Thyroid gland (tissue), 4 donors: ENCODE results near the gene NAA80. TPM values are rescaled to one million over a fixed set of nuclear protein-coding genes. Genes with fewer than 3 reads are reported as not detected.
"Not testable (repeated sequence)": the region's sequence is repeated elsewhere in the genome, so short reads cannot be mapped to it uniquely, and the experiment has no call there.

ENCODE experiments used
- DNase-seq, 2 donors: peaks; one replicate each; pipeline ENCODE4 v3.0.0-alpha.2; 2019
- H3K27ac ChIP-seq, 3 donors: fragments of 200-600 bp; sonication (generic); 1 replicate in 2 of 3; 2 replicates in 1 of 3; pipeline ENCODE4 v1.5.1; 2016 to 2019; ENCODE audit warnings: mild to moderate bottlenecking in 1 of 3, moderate library complexity in 1 of 3
- H3K27me3 ChIP-seq: fragments of 200-600 bp; sonication (generic); one replicate; pipeline ENCODE4 v1.5.1; 2019
- H3K36me3 ChIP-seq, 2 donors: fragments of 200-600 bp; sonication (generic); one replicate each; pipeline ENCODE4 v1.5.1; 2016 to 2019
- H3K4me1 ChIP-seq, 2 donors: fragments of 200-600 bp; sonication (generic); one replicate each; pipeline ENCODE4 v1.5.1; 2017 to 2019
- H3K4me3 ChIP-seq, 3 donors: fragments of 200-600 bp; sonication (generic); replicated peaks in 1 of 3; 1 replicate in 2 of 3; 2 replicates in 1 of 3; pipeline ENCODE4 v1.5.1; 2016; ENCODE audit warnings: mild to moderate bottlenecking in 1 of 3
- H3K9me3 ChIP-seq: fragments of 200-600 bp; sonication (generic); one replicate; pipeline ENCODE4 v1.5.1; 2017
- CTCF ChIP-seq, 6 experiments: fragments of 200-600 bp in 3 of 6; fragments of 450-650 bp in 3 of 6; sonication (generic) in 3 of 6; IDR thresholded peaks; one replicate each; pipeline ENCODE4 v1.5.1; 2016 to 2019; ENCODE audit warnings: antibody characterized with exemption in 6 of 6, mild to moderate bottlenecking in 2 of 6, inconsistent platforms in 1 of 6, moderate library complexity in 1 of 6
- POLR2A ChIP-seq, 2 donors: fragments of 450-650 bp; IDR thresholded peaks; one replicate each; pipeline ENCODE4 v1.6.1; 2017; ENCODE audit warnings: antibody characterized with exemption in 2 of 2, mild to moderate bottlenecking in 2 of 2, moderate library complexity in 1 of 2
- WGBS, 2 donors: methylation state at CpG; one replicate each; pipeline ENCODE4 v1.1.5; 2017; 5-methylcytosine and 5-hydroxymethylcytosine counted together
- intact Hi-C: fragments of 100-400 bp; cut with DNase I; formaldehyde crosslinking; loops from one replicate; pipeline ENCODE4 v1.15.1; 2023
- total RNA-seq, 4 donors: library from RNA; depleted of rRNA; stranded (reverse); fragments of >200 nt; gene quantifications; one replicate each; pipeline ENCODE4 v1.2.3, GENCODE V29; 2016

Gene NAA80
- total RNA-seq, 4 donors from 2014 or later: 6.9 to 15.2 (median 10.8) TPM

DNA sequence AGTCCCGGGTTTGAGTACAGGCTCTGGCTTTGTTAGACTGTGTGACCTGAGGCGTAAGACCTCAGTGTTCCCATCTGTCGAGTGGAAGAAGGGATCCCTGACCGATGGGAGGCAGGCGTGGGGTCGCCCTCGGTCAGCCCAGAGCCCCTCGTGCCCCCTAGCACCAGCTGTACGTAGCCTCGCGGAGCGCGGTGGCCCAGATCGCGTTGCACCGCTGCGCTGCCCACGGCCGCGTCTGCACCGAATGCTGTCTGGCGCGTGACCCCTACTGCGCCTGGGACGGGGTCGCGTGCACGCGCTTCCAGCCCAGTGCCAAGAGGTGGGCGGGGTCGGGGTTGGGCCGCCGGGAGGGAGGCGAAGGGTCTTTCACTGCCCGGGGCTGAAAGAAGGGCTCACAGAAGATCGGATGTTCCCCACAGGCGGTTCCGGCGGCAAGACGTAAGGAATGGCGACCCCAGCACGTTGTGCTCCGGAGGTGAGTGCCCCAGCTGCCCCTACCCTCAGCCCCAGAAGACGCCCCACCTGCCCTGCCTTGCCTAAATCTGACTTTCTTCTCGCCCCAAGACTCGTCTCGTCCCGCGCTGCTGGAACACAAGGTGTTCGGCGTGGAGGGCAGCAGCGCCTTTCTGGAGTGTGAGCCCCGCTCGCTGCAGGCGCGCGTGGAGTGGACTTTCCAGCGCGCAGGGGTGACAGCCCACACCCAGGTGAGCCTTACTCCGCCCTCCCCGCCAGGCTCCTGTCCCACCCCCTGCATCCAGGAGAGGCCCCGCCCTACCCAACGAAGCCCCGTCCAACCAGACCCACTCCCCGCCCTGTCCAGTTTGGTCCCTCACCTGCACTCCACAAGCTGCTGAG lies 23.8 kb downstream of the NAA80 start:
- WGBS, 2 donors: 31 to 36% methylated on average over 30 of the region's 65 CpGs
- no peak overlapping the region for H3K4me3 ChIP-seq
- intact Hi-C loops: loop anchor here (2.0 kb wide), 1 partner anchor 81 kb away; no protein-coding TSS in a partner anchor
- no peak for DNase-seq
- H3K27me3 ChIP-seq: no peaks in the 10 kb centered on the region
- H3K4me1 ChIP-seq: peaks cover 9 to 25% of the 10 kb centered on the region in 2 donors
- no peak for TF ChIP-seq POLR2A (IDR thresholded peaks at IDR 0.05)
- no peak for TF ChIP-seq CTCF (IDR thresholded peaks at IDR 0.05)
- H3K27ac ChIP-seq: no peak overlapping the region
- H3K9me3 ChIP-seq: no peaks in the 10 kb centered on the region
- no peaks in the 10 kb centered on the region for H3K36me3 ChIP-seq

DNA sequence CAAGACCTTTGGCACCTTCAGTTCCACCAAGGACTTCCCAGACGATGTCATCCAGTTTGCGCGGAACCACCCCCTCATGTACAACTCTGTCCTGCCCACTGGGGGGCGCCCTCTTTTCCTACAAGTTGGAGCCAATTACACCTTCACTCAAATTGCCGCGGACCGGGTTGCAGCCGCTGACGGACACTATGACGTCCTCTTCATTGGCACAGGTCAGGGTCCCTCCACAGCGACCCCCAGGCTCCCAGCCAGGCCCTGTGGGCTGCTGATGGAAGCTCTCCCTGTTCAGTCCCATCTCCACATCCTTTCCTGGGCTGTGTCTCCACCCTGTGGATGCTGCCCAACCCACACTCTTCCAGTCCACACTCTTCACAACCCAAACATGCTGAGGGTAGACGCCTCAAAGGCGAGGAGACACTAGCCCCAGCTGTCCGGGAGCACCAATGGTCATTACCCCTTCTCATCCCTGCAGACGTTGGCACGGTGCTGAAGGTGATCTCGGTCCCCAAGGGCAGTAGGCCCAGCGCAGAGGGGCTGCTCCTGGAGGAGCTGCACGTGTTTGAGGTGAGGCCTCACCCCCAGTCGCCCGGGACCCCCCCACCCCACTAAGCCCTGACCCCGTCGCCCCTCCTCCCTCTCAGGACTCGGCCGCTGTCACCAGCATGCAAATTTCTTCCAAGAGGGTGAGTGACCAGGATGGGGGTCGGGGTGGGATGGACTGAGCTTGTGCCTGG lies 24.7 kb downstream of the NAA80 start:
- Histone ChIP-seq H3K9me3 (no peaks in the 10 kb centered on the region), H3K4me3 (no peak overlapping the region), H3K36me3 (no peaks in the 10 kb centered on the region), H3K4me1 (peaks cover 14 to 34% of the 10 kb centered on the region in 2 donors), H3K27ac (no peak overlapping the region), H3K27me3 (no peaks in the 10 kb centered on the region)
- TF ChIP-seq POLR2A (IDR thresholded peaks at IDR 0.05) (no peak), CTCF (IDR thresholded peaks at IDR 0.05) (peak; percentile 28 to 69 (median 56))
- WGBS, 2 donors: 16 to 36% methylated on average over 14 to 18 of the region's 26 CpGs
- intact Hi-C loops: loop anchor here (2.0 kb wide), 1 partner anchor 80 kb away; no protein-coding TSS in a partner anchor
- peak; percentile 58 to 64 for DNase-seq

GRCh38 chr3:50273689-50274065 lies 25.5 kb downstream of the NAA80 start:
- intact Hi-C loops: loop anchor here (2.0 kb wide), 2 partner anchors 47 to 79 kb away; no protein-coding TSS in a partner anchor
- no peaks in the 10 kb centered on the region for H3K36me3 ChIP-seq
- TF ChIP-seq CTCF (IDR thresholded peaks at IDR 0.05) (no peak), POLR2A (IDR thresholded peaks at IDR 0.05) (no peak)
- H3K4me3 ChIP-seq: peak overlapping the region in 1 of 3 donors; percentile 13
- WGBS, 2 donors: 47 to 48% methylated on average over 6 to 23 of the region's 31 CpGs
- H3K4me1 ChIP-seq: peaks cover 22 to 42% of the 10 kb centered on the region in 2 donors
- no peaks in the 10 kb centered on the region for H3K27me3 ChIP-seq
- DNase-seq: no peak
- no peak overlapping the region for H3K27ac ChIP-seq
- H3K9me3 ChIP-seq: no peaks in the 10 kb centered on the region

DNA sequence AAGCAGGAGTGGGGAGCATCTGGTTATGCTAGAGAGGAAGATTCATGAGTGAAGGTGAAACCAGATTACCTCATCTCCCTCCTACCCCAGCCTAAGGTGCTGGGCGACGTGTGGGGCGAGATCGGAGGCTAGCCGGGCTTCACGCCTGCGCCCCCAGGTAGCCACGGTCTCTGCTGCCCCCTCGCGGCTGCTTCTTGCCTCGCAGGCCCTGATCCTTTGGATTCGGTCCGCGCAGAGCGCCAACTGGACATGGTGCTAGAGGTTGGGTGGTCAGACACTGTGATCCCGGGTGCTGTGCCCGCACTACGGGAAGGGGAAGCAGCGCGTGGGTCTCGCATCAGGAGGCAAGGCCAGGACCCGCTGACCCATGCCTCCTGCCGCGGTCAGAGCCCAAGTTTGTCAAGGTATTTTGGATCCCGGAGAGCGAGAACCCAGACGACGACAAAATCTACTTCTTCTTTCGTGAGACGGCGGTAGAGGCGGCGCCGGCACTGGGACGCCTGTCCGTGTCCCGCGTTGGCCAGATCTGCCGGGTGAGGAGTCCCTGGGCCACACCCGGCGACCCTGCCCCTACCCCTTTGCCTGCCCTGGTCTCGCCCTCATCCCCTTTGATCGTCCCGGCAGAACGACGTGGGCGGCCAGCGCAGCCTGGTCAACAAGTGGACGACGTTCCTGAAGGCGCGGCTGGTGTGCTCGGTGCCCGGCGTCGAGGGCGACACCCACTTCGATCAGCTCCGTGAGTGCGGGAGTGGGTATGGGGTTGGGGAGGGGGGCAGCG lies 26.1 kb downstream of the NAA80 start:
- Histone ChIP-seq H3K36me3 (no peaks in the 10 kb centered on the region), H3K4me1 (peaks cover 28 to 48% of the 10 kb centered on the region in 2 donors), H3K4me3 (peak overlapping the region in 1 of 3 donors; percentile 13), H3K9me3 (no peaks in the 10 kb centered on the region), H3K27me3 (no peaks in the 10 kb centered on the region), H3K27ac (peak overlapping the region in 1 of 3 donors; percentile 43)
- intact Hi-C loops: loop anchor here (2.0 kb wide), 1 partner anchor 46 kb away; no protein-coding TSS in a partner anchor
- TF ChIP-seq POLR2A (IDR thresholded peaks at IDR 0.05): peak in 1 of 2 donors; percentile 17
- TF ChIP-seq CTCF (IDR thresholded peaks at IDR 0.05): peak; percentile 95 to 99 (median 97)
- peak; percentile 84 to 88 for DNase-seq
- 1 to 3% methylated on average over 14 to 39 of the region's 61 CpGs for WGBS, 2 donors

- not testable (repeated sequence) for H3K27ac ChIP-seq
- 48 to 56% methylated on average over 10 of the region's 10 CpGs for WGBS, 2 donors
Measured at GRCh38 chr3:50272538-50272910, 26.7 kb downstream of the NAA80 start.

More at GRCh38 chr3:50272538-50272910, 26.7 kb downstream of the NAA80 start:
- H3K4me3 ChIP-seq, H3K9me3 ChIP-seq, DNase-seq, H3K36me3 ChIP-seq, H3K27me3 ChIP-seq: not testable (repeated sequence)
- H3K4me1 ChIP-seq: peaks cover 34 to 54% of the 10 kb centered on the region in 2 donors
- intact Hi-C loops: loop anchor here (2.0 kb wide), 1 partner anchor 46 kb away; no protein-coding TSS in a partner anchor
